B cell (primary cell): ENCODE measurements around the gene TAF1C. TPM values are rescaled to one million over a fixed set of nuclear protein-coding genes. Genes with fewer than 3 reads are reported as not detected.

Experiments used
- ATAC-seq: fragments of 200-7000 bp; cut with Tn5 transposase; one replicate; pipeline ENCODE4 v1.10.0; 2021; ENCODE audit warnings: low read depth, mild to moderate bottlenecking, moderate number of reproducible peaks, moderate library complexity
- CTCF ChIA-PET: fragments of 350-600 bp; sonication (Branson Sonifier 250); formaldehyde crosslinking; loops from one replicate; lab custom pipeline; 2021; ENCODE audit warnings: antibody characterized with exemption, inconsistent platforms; lab: Charles Lee
- POLR2A ChIA-PET: fragments of 350-600 bp; sonication (Branson Sonifier 250); formaldehyde crosslinking; loops from one replicate; lab custom pipeline; 2021; ENCODE audit warnings: antibody characterized with exemption; lab: Charles Lee
- DNase-seq: peaks from one replicate; pipeline ENCODE4 v3.0.0; 2013
- H2AFZ ChIP-seq: 2 replicates; pipeline ENCODE4 v1.6.1; 2012; ENCODE audit warnings: mild to moderate bottlenecking, low read depth, low read length; ENCODE audit not compliant: insufficient read depth, poor library complexity, severe bottlenecking
- H3K27ac ChIP-seq, 2 donors: 1 replicate in 1 of 2; 2 replicates in 1 of 2; pipeline ENCODE4 v1.5.1; 2012 to 2013; ENCODE audit warnings: low read length in 2 of 2, mild to moderate bottlenecking in 2 of 2, moderate library complexity in 1 of 2
- H3K27me3 ChIP-seq, 4 experiments: fragments of 200-600 bp in 1 of 4; sonication (generic) in 1 of 4; replicated peaks in 1 of 4; 1 replicate in 2 of 4; 2 replicates in 2 of 4; pipeline versions ENCODE4 v1.6.1 to v1.7.0; 2013 to 2016; ENCODE audit warnings: low read length in 3 of 4, mild to moderate bottlenecking in 2 of 4, mixed read lengths in 1 of 4, moderate library complexity in 1 of 4; ENCODE audit not compliant: insufficient read depth in 4 of 4, control insufficient read depth in 3 of 4; ENCODE audit errors: control extremely low read depth in 1 of 4
- H3K36me3 ChIP-seq, 2 experiments: replicated peaks in 1 of 2; 1 replicate in 1 of 2; 2 replicates in 1 of 2; pipeline versions ENCODE4 v1.6.1 to v1.7.1; 2013; ENCODE audit warnings: low read length in 1 of 2; ENCODE audit not compliant: insufficient read depth in 2 of 2, control insufficient read depth in 1 of 2; ENCODE audit errors: control extremely low read depth in 1 of 2, extremely low read depth in 1 of 2
- H3K4me1 ChIP-seq, 2 donors: fragments of 200-600 bp in 1 of 2; sonication (generic) in 1 of 2; 1 replicate in 1 of 2; 2 replicates in 1 of 2; pipeline versions ENCODE4 v1.5.1 to v1.6.1; 2013 to 2017; ENCODE audit warnings: low read length in 2 of 2; ENCODE audit not compliant: control insufficient read depth in 2 of 2, insufficient read depth in 2 of 2
- H3K4me2 ChIP-seq: replicated peaks from 2 replicates; pipeline ENCODE3; 2012; ENCODE audit warnings: mild to moderate bottlenecking, low read depth, low read length; ENCODE audit not compliant: poor library complexity, severe bottlenecking
- H3K4me3 ChIP-seq, 5 experiments: fragments of 200-600 bp in 1 of 5; sonication (generic) in 1 of 5; 1 replicate in 3 of 5; 2 replicates in 2 of 5; pipeline versions ENCODE4 v1.5.1 to v1.7.0; 2011 to 2016; ENCODE audit warnings: low read length in 4 of 5, mild to moderate bottlenecking in 4 of 5, low read depth in 2 of 5, control low read depth in 1 of 5, moderate library complexity in 1 of 5; ENCODE audit not compliant: insufficient read depth in 1 of 5; ENCODE audit errors: control extremely low read depth in 1 of 5, extremely low read depth in 1 of 5
- H3K79me2 ChIP-seq: fragments of 200-600 bp; sonication (generic); one replicate; pipeline ENCODE4 v1.6.0; 2016; ENCODE audit warnings: low read length; ENCODE audit not compliant: control insufficient read depth, insufficient read depth
- H3K9ac ChIP-seq: fragments of 200-600 bp; sonication (generic); 2 replicates; pipeline ENCODE4 v1.6.1; 2017; ENCODE audit warnings: mild to moderate bottlenecking, low read length, moderate library complexity
- H3K9me3 ChIP-seq, 3 donors: one replicate each; pipeline versions ENCODE4 v1.6.1 to v1.7.1; 2013; ENCODE audit warnings: low read length in 2 of 3; ENCODE audit not compliant: control insufficient read depth in 2 of 3, insufficient read depth in 1 of 3; ENCODE audit errors: control extremely low read depth in 1 of 3
- H4K20me1 ChIP-seq: 2 replicates; pipeline ENCODE4 v1.6.0; 2012; ENCODE audit warnings: mild to moderate bottlenecking, low read length; ENCODE audit not compliant: insufficient read depth, control insufficient read depth, poor library complexity, severe bottlenecking
- H3K27ac Mint-ChIP-seq: one replicate; pipeline ENCODE4 v1.8.0; 2021; ENCODE audit warnings: mixed read lengths
- H3K27me3 Mint-ChIP-seq: one replicate; pipeline ENCODE4 v1.8.0; 2021; ENCODE audit warnings: mixed read lengths
- H3K4me1 Mint-ChIP-seq: one replicate; pipeline ENCODE4 v1.8.0; 2021; ENCODE audit warnings: mixed read lengths
- H3K4me3 Mint-ChIP-seq: one replicate; pipeline ENCODE4 v1.8.0; 2021; ENCODE audit warnings: mixed read lengths
- H3K9me3 Mint-ChIP-seq: one replicate; pipeline ENCODE4 v1.8.0; 2022; ENCODE audit warnings: mixed read lengths; ENCODE audit not compliant: insufficient read depth
- CTCF ChIP-seq: fragments of 200-600 bp; IDR thresholded peaks from one replicate; pipeline ENCODE4 v1.8.0; 2022; ENCODE audit warnings: antibody characterized with exemption, mild to moderate bottlenecking
- EZH2 ChIP-seq: IDR thresholded peaks from 2 replicates; pipeline ENCODE4 v1.6.1; 2012; ENCODE audit warnings: borderline replicate concordance, low read depth, mild to moderate bottlenecking, moderate library complexity, low read length; ENCODE audit not compliant: insufficient read depth, poor library complexity, severe bottlenecking
- WGBS: methylation state at CpG from one replicate; pipeline ENCODE4 v1.1.5; 2013; ENCODE audit warnings: missing lambda C conversion rate; ENCODE audit not compliant: insufficient coverage; 5-methylcytosine and 5-hydroxymethylcytosine counted together
- intact Hi-C: fragments of 100-400 bp; cut with micrococcal nuclease; formaldehyde crosslinking; loops from one replicate; pipeline ENCODE4 v1.10.0; 2022
- polyA plus RNA-seq: library from polyadenylated mRNA; depleted of rRNA; stranded (reverse); fragments of >200 nt; gene quantifications from 2 replicates; pipeline ENCODE4 v1.2.3, GENCODE V29; 2012
- total RNA-seq, 2 donors: library from RNA; stranded (reverse); fragments of 120-200 nt in 1 of 2; gene quantifications; 1 replicate in 1 of 2; 2 replicates in 1 of 2; pipeline versions ENCODE4 v1.2.3 to v1.2.4, GENCODE V29; 2013 to 2022

Gene TAF1C
- total and polyA plus RNA-seq, 2 donors (not counting 1 experiment from before 2014, with no cell fraction given) = 115 to 125 TPM

- Histone ChIP-seq H3K4me1 (no peaks in the 10 kb centered on the region), H3K27ac (no peak overlapping the region), H3K9me3 (no peaks in the 10 kb centered on the region), H2AFZ (no peak overlapping the region), H3K4me2 (no peak overlapping the region), H3K79me2 (no peaks in the 10 kb centered on the region), H3K36me3 (no peaks in the 10 kb centered on the region), H4K20me1 (no peaks in the 10 kb centered on the region), H3K9ac (no peak overlapping the region), H3K27me3 (peaks cover 0 to 2% (median 0%) of the 10 kb centered on the region in 4 experiments), H3K4me3 (no peak overlapping the region)
- Mint-ChIP-seq H3K4me3 (no peak overlapping the region), H3K27me3 (peaks cover 49% of the 10 kb centered on the region), H3K27ac (no peak overlapping the region), H3K4me1 (no peaks in the 10 kb centered on the region), H3K9me3 (no peaks in the 10 kb centered on the region)
- ChIA-PET CTCF (no interaction called here), POLR2A (no interaction called here)
- no peak for DNase-seq
- TF ChIP-seq EZH2 (no peak), CTCF (no peak)
- intact Hi-C loops = no loop called here
- WGBS = 30% methylated on average over 2 of the region's 9 CpGs
- no peak for ATAC-seq
Observed at GRCh38 chr16:84159007-84159406, 27.9 kb downstream of the TAF1C start.

GRCh38 chr16:84156342-84156784, 30.5 kb downstream of the TAF1C start:
- no peaks in the 10 kb centered on the region for H3K79me2 ChIP-seq
- no peaks in the 10 kb centered on the region for H3K9me3 ChIP-seq
- H3K9ac ChIP-seq = no peak overlapping the region
- no peak for ATAC-seq
- 84% methylated on average over 4 of the region's 5 CpGs for WGBS
- ChIA-PET POLR2A (no interaction called here), CTCF (interaction anchor here (0.9 kb wide), 1 partner anchor 70 kb away, joined by 3 read pairs; no protein-coding TSS in a partner anchor)
- Mint-ChIP-seq H3K27ac (no peak overlapping the region), H3K9me3 (no peaks in the 10 kb centered on the region), H3K4me1 (no peaks in the 10 kb centered on the region), H3K4me3 (no peak overlapping the region), H3K27me3 (peaks cover 46% of the 10 kb centered on the region)
- no peak for DNase-seq
- peaks cover 0 to 2% (median 0%) of the 10 kb centered on the region in 4 experiments for H3K27me3 ChIP-seq
- TF ChIP-seq EZH2 = no peak
- TF ChIP-seq CTCF = no peak
- no peaks in the 10 kb centered on the region for H3K4me1 ChIP-seq
- H2AFZ ChIP-seq = no peak overlapping the region
- H3K27ac ChIP-seq = no peak overlapping the region
- no peak overlapping the region for H3K4me2 ChIP-seq
- intact Hi-C loops = no loop called here
- H4K20me1 ChIP-seq = no peaks in the 10 kb centered on the region
- H3K36me3 ChIP-seq = no peaks in the 10 kb centered on the region
- H3K4me3 ChIP-seq = no peak overlapping the region
